ENCODE data around the gene NRG2. TPM values are rescaled to one million over a fixed set of nuclear protein-coding genes. Genes with fewer than 3 reads are reported as not detected.

The NRG2 gene
- total RNA-seq, 3 donors from 2014 or later: 5.9 to 16.5 (median 7.2) TPM

GRCh38 chr5:139998837-139999236 is 44.3 kb downstream of the NRG2 start:
- no peaks in the 10 kb centered on the region for H3K4me1 ChIP-seq
- no peak overlapping the region for H3K27ac ChIP-seq
- H3K36me3 ChIP-seq: no peaks in the 10 kb centered on the region
- no peak overlapping the region for H3K4me3 ChIP-seq
- no peak for DNase-seq (ENCODE audit: low spot score in 2 of 2)
- no peaks in the 10 kb centered on the region for H3K27me3 ChIP-seq
- TF ChIP-seq POLR2A (IDR thresholded peaks at IDR 0.05): no peak
- TF ChIP-seq CTCF (IDR thresholded peaks at IDR 0.05): no peak
- no peak for TF ChIP-seq POLR2AphosphoS5 (IDR thresholded peaks at IDR 0.05)
- intact Hi-C loops (cut with DNase I; ENCODE audit: low total_unique reads): no loop called here
- no peaks in the 10 kb centered on the region for H3K9me3 ChIP-seq

DNA sequence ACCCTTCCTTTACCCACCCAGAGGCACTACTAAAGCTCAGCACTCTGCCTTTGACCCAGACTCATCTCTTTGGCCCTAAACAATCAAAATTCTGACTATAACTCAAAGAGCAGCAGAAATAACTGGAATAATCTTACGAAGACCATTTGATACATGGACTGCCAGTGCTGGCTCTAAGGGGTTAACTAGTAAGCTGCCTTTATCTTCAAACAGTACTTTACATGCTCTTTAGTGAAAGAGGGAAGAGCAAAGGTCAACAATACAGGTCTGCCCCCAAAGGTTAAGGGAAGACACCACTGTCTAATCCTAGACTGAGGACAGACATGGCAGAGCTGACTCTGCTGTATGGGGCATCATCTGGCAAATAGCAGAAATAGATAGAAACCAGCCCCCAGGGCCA is 45.8 kb downstream of the NRG2 start:
- Histone ChIP-seq H3K27ac (no peak overlapping the region), H3K36me3 (no peaks in the 10 kb centered on the region), H3K4me1 (no peaks in the 10 kb centered on the region), H3K27me3 (no peaks in the 10 kb centered on the region), H3K4me3 (no peak overlapping the region), H3K9me3 (no peaks in the 10 kb centered on the region)
- intact Hi-C loops (cut with DNase I; ENCODE audit: low total_unique reads): no loop called here
- DNase-seq (ENCODE audit: low spot score in 2 of 2): no peak
- no peak for TF ChIP-seq POLR2AphosphoS5 (IDR thresholded peaks at IDR 0.05)
- no peak for TF ChIP-seq POLR2A (IDR thresholded peaks at IDR 0.05)
- TF ChIP-seq CTCF (IDR thresholded peaks at IDR 0.05): no peak

DNA sequence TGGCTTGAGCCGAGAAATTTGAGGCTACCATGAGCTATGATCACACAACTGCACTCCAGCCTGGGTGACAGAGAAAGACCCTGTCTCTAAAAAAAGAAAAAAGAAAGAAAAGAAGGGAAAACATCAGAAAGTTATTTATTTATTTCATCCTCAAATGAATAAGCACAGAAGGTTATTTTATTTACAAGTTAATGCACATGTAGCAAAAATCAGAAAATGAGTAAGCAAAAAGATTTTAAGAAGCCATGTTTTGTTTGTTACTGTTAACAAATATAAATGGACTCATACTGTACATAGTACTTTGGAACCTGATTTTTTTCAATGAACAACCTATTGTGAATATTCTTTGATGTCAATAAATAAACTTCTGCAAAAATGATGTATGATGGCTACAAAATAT is 47.2 kb downstream of the NRG2 start:
- intact Hi-C loops (cut with DNase I; ENCODE audit: low total_unique reads): no loop called here
- no peaks in the 10 kb centered on the region for H3K4me1 ChIP-seq
- no peak overlapping the region for H3K27ac ChIP-seq
- H3K36me3 ChIP-seq: no peaks in the 10 kb centered on the region
- H3K9me3 ChIP-seq: no peaks in the 10 kb centered on the region
- H3K4me3 ChIP-seq: no peak overlapping the region
- H3K27me3 ChIP-seq: no peaks in the 10 kb centered on the region
- DNase-seq (ENCODE audit: low spot score in 2 of 2): no peak
- no peak for TF ChIP-seq POLR2A (IDR thresholded peaks at IDR 0.05)
- no peak for TF ChIP-seq CTCF (IDR thresholded peaks at IDR 0.05)
- TF ChIP-seq POLR2AphosphoS5 (IDR thresholded peaks at IDR 0.05): no peak

DNA sequence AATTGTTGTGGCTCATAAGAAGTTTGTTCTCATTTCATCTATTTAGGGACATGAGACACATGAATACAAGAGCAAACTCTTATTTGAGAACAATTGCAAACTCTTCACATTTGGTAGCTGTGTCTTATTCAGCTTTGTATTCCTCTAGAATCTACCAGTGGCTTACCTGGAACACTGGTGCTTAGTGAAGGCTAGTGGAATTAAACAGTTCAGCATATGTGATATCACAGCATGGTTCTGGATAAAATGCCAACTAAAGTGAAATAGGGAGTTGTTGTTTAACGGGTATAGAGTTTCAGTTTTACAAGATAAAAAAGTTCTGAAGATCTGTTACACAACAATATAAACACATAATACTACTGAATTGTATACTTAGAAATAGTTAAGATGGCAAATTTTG is 48.9 kb downstream of the NRG2 start:
- Histone ChIP-seq H3K4me1 (no peaks in the 10 kb centered on the region), H3K9me3 (no peaks in the 10 kb centered on the region), H3K36me3 (no peaks in the 10 kb centered on the region), H3K27me3 (no peaks in the 10 kb centered on the region), H3K4me3 (no peak overlapping the region), H3K27ac (no peak overlapping the region)
- intact Hi-C loops (cut with DNase I; ENCODE audit: low total_unique reads): no loop called here
- TF ChIP-seq POLR2A (IDR thresholded peaks at IDR 0.05) (no peak), CTCF (IDR thresholded peaks at IDR 0.05) (no peak), POLR2AphosphoS5 (IDR thresholded peaks at IDR 0.05) (no peak)
- DNase-seq (ENCODE audit: low spot score in 2 of 2): no peak

GRCh38 chr5:139985733-139986132 is 57.4 kb downstream of the NRG2 start:
- Histone ChIP-seq H3K27ac (no peak overlapping the region), H3K4me3 (no peak overlapping the region), H3K9me3 (no peaks in the 10 kb centered on the region), H3K27me3 (no peaks in the 10 kb centered on the region), H3K4me1 (no peaks in the 10 kb centered on the region), H3K36me3 (no peaks in the 10 kb centered on the region)
- no peak for DNase-seq (ENCODE audit: low spot score in 2 of 2)
- intact Hi-C loops (cut with DNase I; ENCODE audit: low total_unique reads): no loop called here
- TF ChIP-seq CTCF (IDR thresholded peaks at IDR 0.05) (no peak), POLR2AphosphoS5 (IDR thresholded peaks at IDR 0.05) (no peak), POLR2A (IDR thresholded peaks at IDR 0.05) (no peak)

Measured in breast epithelium (tissue), 4 donors.